K562 (cell line): Measurements from ENCODE around the gene CDC42SE2. TPM values are rescaled to one million over a fixed set of nuclear protein-coding genes. Genes with fewer than 3 reads are reported as not detected.

Experiments
- ARHGAP35 ChIP-seq: fragments of 450-650 bp; IDR thresholded peaks from 2 replicates; pipeline ENCODE4 v1.6.1; 2018; ENCODE audit not compliant: partially characterized antibody
- CSDE1 ChIP-seq, 2 experiments: fragments of 450-650 bp; IDR thresholded peaks; 2 replicates each; pipeline ENCODE4 v1.6.1; 2016; ENCODE audit warnings: mild to moderate bottlenecking in 1 of 2
- FUS ChIP-seq: fragments of 200-400 bp; formaldehyde crosslinking; optimal IDR thresholded peaks from 2 replicates; pipeline ENCODE3; 2017; ENCODE audit warnings: low read depth, low read length
- POLR2A ChIP-seq: fragments of 450-650 bp; conservative IDR thresholded peaks from 2 replicates; pipeline ENCODE4 v1.6.1; 2016
- POLR2H ChIP-seq: IDR thresholded peaks from 2 replicates; pipeline ENCODE4 v1.6.1; 2016; ENCODE audit warnings: missing genetic modification characterization, low read depth, mild to moderate bottlenecking, control low read depth, missing compliant biosample characterization, moderate library complexity
- RBM34 ChIP-seq: fragments of 200-400 bp; formaldehyde crosslinking; IDR thresholded peaks from 2 replicates; pipeline ENCODE4 v1.6.1; 2018; ENCODE audit warnings: low read length, borderline replicate concordance; ENCODE audit not compliant: insufficient read depth
- ZBTB11 ChIP-seq, 3 experiments: fragments of 200-800 bp in 1 of 3; fragments of 250-450 bp in 1 of 3; fragments of 450-650 bp in 1 of 3; sonication (Bioruptor Pico) in 1 of 3; sonication (Bioruptor generic) in 1 of 3; formaldehyde crosslinking in 1 of 3; IDR thresholded peaks; 2 replicates each; pipeline versions ENCODE4 v1.6.1 to v1.8.0; 2016 to 2022; ENCODE audit warnings: mild to moderate bottlenecking in 2 of 3, missing genetic modification characterization in 2 of 3, missing compliant biosample characterization in 1 of 3, moderate library complexity in 1 of 3
- ZBTB5 ChIP-seq: fragments of 450-650 bp; IDR thresholded peaks from 2 replicates; pipeline ENCODE4 v1.6.1; 2017; ENCODE audit warnings: antibody characterized with exemption
- ZFP91 ChIP-seq: sonication (generic); formaldehyde crosslinking; IDR thresholded peaks from 2 replicates; pipeline ENCODE4 v1.8.0; 2022; ENCODE audit warnings: mild to moderate bottlenecking, missing genetic modification reagents
- ZMIZ1 ChIP-seq, 2 experiments: fragments of 150-350 bp in 1 of 2; IDR thresholded peaks; 2 replicates each; pipeline ENCODE4 v1.6.1; 2012 to 2016; ENCODE audit warnings: low read depth in 2 of 2, low read length in 2 of 2, mild to moderate bottlenecking in 1 of 2, moderate library complexity in 1 of 2
- ZNF23 ChIP-seq: fragments of 250-450 bp; sonication (Bioruptor Pico); IDR thresholded peaks from 2 replicates; pipeline ENCODE4 v1.4.0; 2020; ENCODE audit warnings: mild to moderate bottlenecking
- ZNF518B ChIP-seq: fragments of 250-450 bp; sonication (Bioruptor Pico); IDR thresholded peaks from 2 replicates; pipeline ENCODE4 v1.5.0; 2021; ENCODE audit warnings: mild to moderate bottlenecking, moderate library complexity
- ZNF764 ChIP-seq: fragments of 250-450 bp; sonication (Bioruptor Pico); IDR thresholded peaks from 2 replicates; pipeline ENCODE4 v1.4.0; 2020; ENCODE audit warnings: low read depth, mild to moderate bottlenecking, moderate library complexity
- polyA plus RNA-seq, 8 experiments: library from polyadenylated mRNA; depleted of rRNA in 4 of 8; stranded (reverse) in 5 of 8; unstranded in 3 of 8; fragments of >200 nt; fragmentation: Nextera tagmentation in 2 of 8; fragmentation: Illumina TruSeq in 1 of 8; extraction: Ambion mirVana in 2 of 8; extraction: Trizol in 1 of 8; gene quantifications; 2 replicates each; pipeline versions ENCODE4 v1.2.1 to v1.2.3, GENCODE V29; 2011 to 2014; ENCODE audit warnings: inconsistent platforms in 1 of 8, missing spikeins in 1 of 8
- total RNA-seq, 7 experiments: library from RNA; depleted of rRNA in 6 of 7; stranded (reverse); fragments of >200 nt in 6 of 7; fragmentation: Illumina TruSeq in 2 of 7; extraction: Trizol in 2 of 7; gene quantifications; 2 replicates each; pipeline versions ENCODE4 v1.2.1 to v1.2.3, GENCODE V29; 2011 to 2021; ENCODE audit warnings: low replicate concordance in 1 of 7

Gene CDC42SE2
- total and polyA plus RNA-seq, 9 of the 15 experiments (the other 6 are each of a cell fraction or from before 2014, with no cell fraction given): 24.8 to 44.3 (median 32.7) TPM

GRCh38 chr5:131417240-131417869 is 153.5 kb downstream of the CDC42SE2 start (continued):
- no peak for TF ChIP-seq RBM34
- no peak for TF ChIP-seq ZNF764 (CRISPR knock-in tag)
- TF ChIP-seq CSDE1 (IDR thresholded peaks at IDR 0.05): no peak
- TF ChIP-seq ZFP91 (CRISPR knock-in tag): peak; percentile 81
- TF ChIP-seq FUS: no peak
- no peak for TF ChIP-seq ZNF23 (CRISPR knock-in tag)
- TF ChIP-seq POLR2A: no peak
- TF ChIP-seq ZMIZ1 (IDR thresholded peaks at IDR 0.05; ENCODE audit: low read depth in 2 of 2, low read length in 2 of 2): no peak
- TF ChIP-seq ZBTB11 (CRISPR knock-in tag; IDR thresholded peaks at IDR 0.05): no peak
- no peak for TF ChIP-seq ZNF518B (CRISPR knock-in tag)
- no peak for TF ChIP-seq ARHGAP35
- no peak for TF ChIP-seq POLR2H (tag)
- TF ChIP-seq ZBTB5: no peak
